Esophagus muscularis mucosa (tissue), 3 donors: ENCODE results near the gene DNAI1.
"Not testable (repeated sequence)": the region's sequence is repeated elsewhere in the genome, so short reads cannot be mapped to it uniquely, and the experiment has no call there.

Experiments used
- POLR2A ChIP-seq: fragments of 450-650 bp; IDR thresholded peaks from one replicate; pipeline ENCODE4 v1.6.1; 2017; ENCODE audit warnings: antibody characterized with exemption, moderate library complexity, mild to moderate bottlenecking, low read depth
- POLR2AphosphoS5 ChIP-seq, 2 donors: sonication (generic); formaldehyde crosslinking; IDR thresholded peaks; one replicate each; pipeline ENCODE4 v1.6.1; 2017; ENCODE audit warnings: antibody characterized with exemption in 2 of 2
- TF ChIP-seq, protein P1 (sequence below), 3 experiments: fragments of 200-600 bp in 2 of 3; fragments of 450-650 bp in 1 of 3; sonication (generic) in 2 of 3; IDR thresholded peaks; one replicate each; pipeline ENCODE4 v1.5.1; 2017 to 2019; ENCODE audit warnings: antibody characterized with exemption in 3 of 3, mild to moderate bottlenecking in 2 of 3, moderate library complexity in 1 of 3

DNA sequence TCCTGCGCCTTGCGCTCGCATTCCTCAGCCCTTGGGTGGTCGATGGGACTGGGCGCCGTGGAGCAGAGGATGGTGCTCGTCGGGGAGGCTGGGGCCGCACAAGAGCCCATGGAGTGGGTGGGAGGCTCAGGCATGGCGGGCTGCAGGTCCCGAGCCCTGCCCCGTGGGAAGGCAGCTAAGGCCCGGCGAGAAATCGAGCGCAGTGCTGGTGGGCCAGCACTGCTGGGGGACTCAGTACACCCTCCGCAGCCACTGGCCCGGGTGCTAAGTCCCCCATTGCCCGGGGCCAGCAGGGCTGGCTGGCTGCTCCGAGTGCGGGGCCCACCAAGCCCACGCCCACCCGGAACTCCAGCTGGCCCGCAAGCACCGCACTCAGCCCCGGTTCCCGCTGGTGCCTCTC, 24.1 kb downstream of the DNAI1 start:
- TF ChIP-seq, protein P1, sequence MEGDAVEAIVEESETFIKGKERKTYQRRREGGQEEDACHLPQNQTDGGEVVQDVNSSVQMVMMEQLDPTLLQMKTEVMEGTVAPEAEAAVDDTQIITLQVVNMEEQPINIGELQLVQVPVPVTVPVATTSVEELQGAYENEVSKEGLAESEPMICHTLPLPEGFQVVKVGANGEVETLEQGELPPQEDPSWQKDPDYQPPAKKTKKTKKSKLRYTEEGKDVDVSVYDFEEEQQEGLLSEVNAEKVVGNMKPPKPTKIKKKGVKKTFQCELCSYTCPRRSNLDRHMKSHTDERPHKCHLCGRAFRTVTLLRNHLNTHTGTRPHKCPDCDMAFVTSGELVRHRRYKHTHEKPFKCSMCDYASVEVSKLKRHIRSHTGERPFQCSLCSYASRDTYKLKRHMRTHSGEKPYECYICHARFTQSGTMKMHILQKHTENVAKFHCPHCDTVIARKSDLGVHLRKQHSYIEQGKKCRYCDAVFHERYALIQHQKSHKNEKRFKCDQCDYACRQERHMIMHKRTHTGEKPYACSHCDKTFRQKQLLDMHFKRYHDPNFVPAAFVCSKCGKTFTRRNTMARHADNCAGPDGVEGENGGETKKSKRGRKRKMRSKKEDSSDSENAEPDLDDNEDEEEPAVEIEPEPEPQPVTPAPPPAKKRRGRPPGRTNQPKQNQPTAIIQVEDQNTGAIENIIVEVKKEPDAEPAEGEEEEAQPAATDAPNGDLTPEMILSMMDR (IDR thresholded peaks at IDR 0.05): not testable (repeated sequence)
- TF ChIP-seq POLR2A; POLR2AphosphoS5 (IDR thresholded peaks at IDR 0.05): not testable (repeated sequence)
